K562 (cell line): ENCODE data around the gene DYRK2. TPM values are rescaled to one million over a fixed set of nuclear protein-coding genes. Genes with fewer than 3 reads are reported as not detected.

Source experiments
- ATAC-seq: fragments of 200-7000 bp; cut with Tn5 transposase; 3 replicates; pipeline ENCODE4 v1.9.1; 2020; ENCODE audit warnings: moderate library complexity
- BruUV-seq: library from RNA; stranded (reverse); fragments of 400-500 nt; replicated peaks from 2 replicates; lab custom pipeline; 2021; lab: Mats Ljungman, UMichigan
- CTCF ChIA-PET: fragments of 300-600 bp; formaldehyde crosslinking; extraction: SDS; loops from one replicate; lab custom pipeline; 2021; ENCODE audit warnings: low intra/inter-chr PET ratio; lab: Yijun Ruan, JAX
- POLR2A ChIA-PET: fragments of 300-600, 350-650 bp; sonication (Branson Sonifier 250); formaldehyde crosslinking; extraction: SDS; loops from one replicate; lab custom pipeline; 2021; ENCODE audit warnings: antibody characterized with exemption, inconsistent platforms; lab: Yijun Ruan, JAX
- DNase-seq, 4 experiments: peaks; one replicate each; pipeline versions ENCODE4 v3.0.0 to v3.0.0-alpha.2; 2011 to 2018; ENCODE audit warnings: low spot score in 3 of 4, mixed read lengths in 3 of 4; ENCODE audit errors: extremely low read depth in 1 of 4
- FAIRE-seq: peaks from 2 replicates; lab custom pipeline; 2011; peaks lifted over from hg19 to GRCh38; lab: Jason Lieb, UNC
- H2AFZ ChIP-seq: 2 replicates; pipeline ENCODE4 v1.6.0; 2011; ENCODE audit warnings: low read depth, low read length, control low read depth, inconsistent platforms
- H3K27ac ChIP-seq: fragments of 200-600 bp; 3 replicates; pipeline ENCODE4 v1.8.0; 2011; ENCODE audit warnings: low read depth, mild to moderate bottlenecking, control low read depth, inconsistent platforms, low read length, moderate library complexity, mixed read lengths; ENCODE audit errors: extremely low read depth
- H3K27me3 ChIP-seq, 2 experiments: fragments of 300-600 bp in 1 of 2; 2 replicates in 1 of 2; 3 replicates in 1 of 2; pipeline versions ENCODE4 v1.6.0 to v1.8.0; 2011; ENCODE audit warnings: inconsistent platforms in 2 of 2, low read length in 2 of 2, mild to moderate bottlenecking in 1 of 2, mixed read lengths in 1 of 2, moderate library complexity in 1 of 2; ENCODE audit not compliant: control insufficient read depth in 2 of 2, insufficient read depth in 2 of 2
- H3K36me3 ChIP-seq: fragments of 300-600 bp; 3 replicates; pipeline ENCODE4 v1.8.0; 2011; ENCODE audit warnings: mild to moderate bottlenecking, low read length, inconsistent platforms; ENCODE audit not compliant: control insufficient read depth, insufficient read depth
- H3K4me1 ChIP-seq, 2 experiments: fragments of 200-600 bp in 1 of 2; replicated peaks in 1 of 2; 2 replicates in 1 of 2; 3 replicates in 1 of 2; pipeline versions ENCODE4 v1.5.1 to v1.8.0; 2011; ENCODE audit warnings: inconsistent platforms in 2 of 2, low read length in 2 of 2, mild to moderate bottlenecking in 1 of 2, mixed read lengths in 1 of 2, moderate library complexity in 1 of 2; ENCODE audit not compliant: control insufficient read depth in 2 of 2, insufficient read depth in 2 of 2
- H3K4me2 ChIP-seq: 2 replicates; pipeline ENCODE4 v1.6.1; 2011; ENCODE audit warnings: low read length, control low read depth, inconsistent platforms, mixed read lengths; ENCODE audit not compliant: insufficient read depth
- H3K4me3 ChIP-seq: fragments of 200-600 bp; sonication (generic), shearing (Covaris generic); 2 replicates; pipeline ENCODE4 v1.5.1; 2016; ENCODE audit warnings: control low read depth, inconsistent platforms
- H3K79me2 ChIP-seq: fragments of 200-600 bp; 3 replicates; pipeline ENCODE4 v1.8.0; 2011; ENCODE audit warnings: low read length, inconsistent platforms; ENCODE audit not compliant: control insufficient read depth, insufficient read depth
- H3K9ac ChIP-seq, 2 experiments: 2 replicates each; pipeline versions ENCODE4 v1.6.0 to v1.6.1; 2011; ENCODE audit warnings: low read depth in 2 of 2, low read length in 2 of 2, control low read depth in 1 of 2, inconsistent platforms in 1 of 2, mild to moderate bottlenecking in 1 of 2, mixed read lengths in 1 of 2; ENCODE audit not compliant: insufficient read depth in 1 of 2
- H3K9me1 ChIP-seq: one replicate; pipeline ENCODE4 v1.6.0; 2011; ENCODE audit warnings: inconsistent platforms, mild to moderate bottlenecking, low read length, moderate library complexity; ENCODE audit not compliant: control insufficient read depth, insufficient read depth
- H3K9me3 ChIP-seq: replicated peaks from 2 replicates; pipeline ENCODE4 v1.5.1; 2011; ENCODE audit warnings: low read depth, low read length, inconsistent platforms; ENCODE audit not compliant: control insufficient read depth, insufficient read depth
- H4K20me1 ChIP-seq: replicated peaks from 2 replicates; pipeline ENCODE4 v1.6.1; 2011; ENCODE audit warnings: low read length, inconsistent platforms, mixed read lengths; ENCODE audit not compliant: control insufficient read depth, insufficient read depth
- KAT2B ChIP-seq: IDR thresholded peaks from one replicate; pipeline ENCODE4 v1.6.1; 2012; ENCODE audit warnings: low read depth, mild to moderate bottlenecking, control low read depth, inconsistent platforms, low read length, moderate library complexity
- L3MBTL2 ChIP-seq: fragments of 450-650 bp; IDR thresholded peaks from 2 replicates; pipeline ENCODE4 v1.6.1; 2016; ENCODE audit warnings: mild to moderate bottlenecking, moderate library complexity
- MCM5 ChIP-seq: fragments of 450-650 bp; IDR thresholded peaks from 2 replicates; pipeline ENCODE4 v1.6.1; 2016; ENCODE audit warnings: low read depth
- NFRKB ChIP-seq: fragments of 450-650 bp; IDR thresholded peaks from 2 replicates; pipeline ENCODE4 v1.6.1; 2016; ENCODE audit warnings: low read depth
- PHF21A ChIP-seq: fragments of 450-650 bp; IDR thresholded peaks from 2 replicates; pipeline ENCODE4 v1.6.1; 2017; ENCODE audit warnings: low read depth, borderline replicate concordance
- POLR2B ChIP-seq: fragments of 450-650 bp; IDR thresholded peaks from 2 replicates; pipeline ENCODE4 v1.6.1; 2018; ENCODE audit warnings: low read depth; ENCODE audit not compliant: partially characterized antibody
- SP2 ChIP-seq: IDR thresholded peaks from 2 replicates; pipeline ENCODE4 v1.6.1; 2011; ENCODE audit warnings: mild to moderate bottlenecking, low read depth, low read length, moderate library complexity; ENCODE audit not compliant: poor library complexity, severe bottlenecking; ENCODE audit errors: extremely low read depth
- SREBF2 ChIP-seq: sonication (generic); formaldehyde crosslinking; IDR thresholded peaks from 2 replicates; pipeline ENCODE4 v1.4.0; 2020; ENCODE audit warnings: mild to moderate bottlenecking, missing genetic modification reagents
- ZKSCAN8 ChIP-seq: fragments of 200-800 bp; sonication (Bioruptor generic); IDR thresholded peaks from 2 replicates; pipeline ENCODE4 v1.6.1; 2016; ENCODE audit warnings: missing genetic modification characterization, missing compliant biosample characterization
- ZNF146 ChIP-seq: IDR thresholded peaks from one replicate; pipeline ENCODE4 v1.6.1; 2018; ENCODE audit warnings: missing compliant biosample characterization; ENCODE audit not compliant: unreplicated experiment
- WGBS: fragments of 100-300 bp; shearing (Covaris generic); methylation state at CpG from one replicate; pipeline ENCODE4 v1.1.6; 2016; ENCODE audit warnings: low coverage, mixed read lengths; ENCODE audit not compliant: insufficient coverage; ENCODE audit errors: missing lambda C conversion rate; 5-methylcytosine and 5-hydroxymethylcytosine counted together
- in situ Hi-C: fragments of 300-500 bp; cut with MboI; formaldehyde crosslinking; loops from 4 replicates; pipeline ENCODE4 v1.15.0; 2018; ENCODE audit warnings: inconsistent platforms, mixed read lengths
- intact Hi-C: fragments of 100-400 bp; cut with micrococcal nuclease; formaldehyde crosslinking; loops from 2 replicates; pipeline ENCODE4 v1.14.2; 2022
- polyA plus RNA-seq, 8 experiments: library from polyadenylated mRNA; depleted of rRNA in 4 of 8; stranded (reverse) in 5 of 8; unstranded in 3 of 8; fragments of >200 nt; fragmentation: Nextera tagmentation in 2 of 8; fragmentation: Illumina TruSeq in 1 of 8; extraction: Ambion mirVana in 2 of 8; extraction: Trizol in 1 of 8; gene quantifications; 2 replicates each; pipeline versions ENCODE4 v1.2.1 to v1.2.3, GENCODE V29; 2011 to 2014; ENCODE audit warnings: inconsistent platforms in 1 of 8, missing spikeins in 1 of 8
- total RNA-seq, 7 experiments: library from RNA; depleted of rRNA in 6 of 7; stranded (reverse); fragments of >200 nt in 6 of 7; fragmentation: Illumina TruSeq in 2 of 7; extraction: Trizol in 2 of 7; gene quantifications; 2 replicates each; pipeline versions ENCODE4 v1.2.1 to v1.2.3, GENCODE V29; 2011 to 2021; ENCODE audit warnings: low replicate concordance in 1 of 7
- TF ChIP-seq, protein P1 (sequence below): IDR thresholded peaks from 2 replicates; pipeline ENCODE4 v1.6.1; 2012; ENCODE audit warnings: low read depth, low read length, improper control_type of control experiment, borderline replicate concordance
- TF ChIP-seq, protein P2 (sequence below): sonication (generic); formaldehyde crosslinking; IDR thresholded peaks from 2 replicates; pipeline ENCODE4 v1.8.0; 2023; ENCODE audit warnings: missing genetic modification reagents, mild to moderate bottlenecking, borderline replicate concordance
- TF ChIP-seq, protein P3 (sequence below): fragments of 450-650 bp; IDR thresholded peaks from 2 replicates; pipeline ENCODE4 v1.7.1; 2018; ENCODE audit warnings: mild to moderate bottlenecking, low read depth; ENCODE audit not compliant: partially characterized antibody

The DYRK2 gene
- total and polyA plus RNA-seq, 9 of the 15 experiments (the other 6 are each of a cell fraction or from before 2014, with no cell fraction given), result 1.7 to 15.4 (median 8.4) TPM

DNA sequence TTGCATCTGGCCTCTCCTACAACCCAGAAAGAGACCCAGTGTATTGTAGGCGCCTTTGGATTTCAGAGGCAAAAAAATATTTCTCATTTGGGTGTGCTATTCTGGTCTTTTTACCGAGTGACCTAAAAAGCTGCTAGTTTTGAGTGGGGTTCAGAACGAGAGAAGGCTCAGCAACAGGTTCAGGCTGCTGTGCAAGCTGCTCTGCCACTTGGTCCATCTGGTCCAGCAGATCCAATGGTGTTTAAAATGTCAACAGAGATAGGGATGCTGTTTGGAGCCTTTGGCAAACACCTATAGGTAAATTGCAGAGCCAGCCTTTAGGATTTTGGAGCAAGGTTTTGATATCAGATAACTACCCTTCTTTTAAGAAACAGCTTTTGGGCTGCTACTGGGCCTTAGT is 25.3 kb upstream of the DYRK2 start:
- Histone ChIP-seq H3K79me2 (no peaks in the 10 kb centered on the region), H3K9me1 (no peaks in the 10 kb centered on the region), H2AFZ (no peak overlapping the region), H3K27me3 (no peaks in the 10 kb centered on the region), H3K9me3 (no peaks in the 10 kb centered on the region), H3K27ac (no peak overlapping the region), H3K9ac (no peak overlapping the region), H4K20me1 (no peaks in the 10 kb centered on the region), H3K4me1 (peaks cover 0 to 5% of the 10 kb centered on the region in 2 experiments; a peak in 2 of 5 replicates), H3K4me2 (no peak overlapping the region), H3K36me3 (no peaks in the 10 kb centered on the region), H3K4me3 (no peak overlapping the region)
- FAIRE-seq (no peak), DNase-seq (no peak), ATAC-seq (no peak)
- ChIA-PET POLR2A (no interaction called here), CTCF (no interaction called here)
- no TSS peak for BruUV-seq
- 7% methylated on average over 2 of the region's 3 CpGs for WGBS
- intact Hi-C loops, result no loop called here
- in situ Hi-C loops, result no loop called here
- TF ChIP-seq POLR2B (no peak), L3MBTL2 (no peak), SP2 (no peak), KAT2B (no peak), ZKSCAN8 (CRISPR knock-in tag) (no peak), SREBF2 (CRISPR knock-in tag) (no peak), MCM5 (no peak), ZNF146 (CRISPR knock-in tag) (no peak), NFRKB (no peak), PHF21A (no peak)
- TF ChIP-seq, protein P1, sequence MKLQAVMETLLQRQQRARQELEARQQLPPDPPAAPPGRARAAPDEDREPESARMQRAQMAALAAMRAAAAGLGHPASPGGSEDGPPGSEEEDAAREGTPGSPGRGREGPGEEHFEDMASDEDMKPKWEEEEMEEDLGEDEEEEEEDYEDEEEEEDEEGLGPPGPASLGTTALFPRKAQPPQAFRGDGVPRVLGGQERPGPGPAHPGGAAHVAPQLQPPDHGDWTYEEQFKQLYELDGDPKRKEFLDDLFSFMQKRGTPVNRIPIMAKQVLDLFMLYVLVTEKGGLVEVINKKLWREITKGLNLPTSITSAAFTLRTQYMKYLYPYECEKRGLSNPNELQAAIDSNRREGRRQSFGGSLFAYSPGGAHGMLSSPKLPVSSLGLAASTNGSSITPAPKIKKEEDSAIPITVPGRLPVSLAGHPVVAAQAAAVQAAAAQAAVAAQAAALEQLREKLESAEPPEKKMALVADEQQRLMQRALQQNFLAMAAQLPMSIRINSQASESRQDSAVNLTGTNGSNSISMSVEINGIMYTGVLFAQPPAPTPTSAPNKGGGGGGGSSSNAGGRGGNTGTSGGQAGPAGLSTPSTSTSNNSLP, result no peak
- TF ChIP-seq, protein P2, sequence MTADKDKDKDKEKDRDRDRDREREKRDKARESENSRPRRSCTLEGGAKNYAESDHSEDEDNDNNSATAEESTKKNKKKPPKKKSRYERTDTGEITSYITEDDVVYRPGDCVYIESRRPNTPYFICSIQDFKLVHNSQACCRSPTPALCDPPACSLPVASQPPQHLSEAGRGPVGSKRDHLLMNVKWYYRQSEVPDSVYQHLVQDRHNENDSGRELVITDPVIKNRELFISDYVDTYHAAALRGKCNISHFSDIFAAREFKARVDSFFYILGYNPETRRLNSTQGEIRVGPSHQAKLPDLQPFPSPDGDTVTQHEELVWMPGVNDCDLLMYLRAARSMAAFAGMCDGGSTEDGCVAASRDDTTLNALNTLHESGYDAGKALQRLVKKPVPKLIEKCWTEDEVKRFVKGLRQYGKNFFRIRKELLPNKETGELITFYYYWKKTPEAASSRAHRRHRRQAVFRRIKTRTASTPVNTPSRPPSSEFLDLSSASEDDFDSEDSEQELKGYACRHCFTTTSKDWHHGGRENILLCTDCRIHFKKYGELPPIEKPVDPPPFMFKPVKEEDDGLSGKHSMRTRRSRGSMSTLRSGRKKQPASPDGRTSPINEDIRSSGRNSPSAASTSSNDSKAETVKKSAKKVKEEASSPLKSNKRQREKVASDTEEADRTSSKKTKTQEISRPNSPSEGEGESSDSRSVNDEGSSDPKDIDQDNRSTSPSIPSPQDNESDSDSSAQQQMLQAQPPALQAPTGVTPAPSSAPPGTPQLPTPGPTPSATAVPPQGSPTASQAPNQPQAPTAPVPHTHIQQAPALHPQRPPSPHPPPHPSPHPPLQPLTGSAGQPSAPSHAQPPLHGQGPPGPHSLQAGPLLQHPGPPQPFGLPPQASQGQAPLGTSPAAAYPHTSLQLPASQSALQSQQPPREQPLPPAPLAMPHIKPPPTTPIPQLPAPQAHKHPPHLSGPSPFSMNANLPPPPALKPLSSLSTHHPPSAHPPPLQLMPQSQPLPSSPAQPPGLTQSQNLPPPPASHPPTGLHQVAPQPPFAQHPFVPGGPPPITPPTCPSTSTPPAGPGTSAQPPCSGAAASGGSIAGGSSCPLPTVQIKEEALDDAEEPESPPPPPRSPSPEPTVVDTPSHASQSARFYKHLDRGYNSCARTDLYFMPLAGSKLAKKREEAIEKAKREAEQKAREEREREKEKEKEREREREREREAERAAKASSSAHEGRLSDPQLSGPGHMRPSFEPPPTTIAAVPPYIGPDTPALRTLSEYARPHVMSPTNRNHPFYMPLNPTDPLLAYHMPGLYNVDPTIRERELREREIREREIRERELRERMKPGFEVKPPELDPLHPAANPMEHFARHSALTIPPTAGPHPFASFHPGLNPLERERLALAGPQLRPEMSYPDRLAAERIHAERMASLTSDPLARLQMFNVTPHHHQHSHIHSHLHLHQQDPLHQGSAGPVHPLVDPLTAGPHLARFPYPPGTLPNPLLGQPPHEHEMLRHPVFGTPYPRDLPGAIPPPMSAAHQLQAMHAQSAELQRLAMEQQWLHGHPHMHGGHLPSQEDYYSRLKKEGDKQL (CRISPR knock-in tag), result no peak
- TF ChIP-seq, protein P3, sequence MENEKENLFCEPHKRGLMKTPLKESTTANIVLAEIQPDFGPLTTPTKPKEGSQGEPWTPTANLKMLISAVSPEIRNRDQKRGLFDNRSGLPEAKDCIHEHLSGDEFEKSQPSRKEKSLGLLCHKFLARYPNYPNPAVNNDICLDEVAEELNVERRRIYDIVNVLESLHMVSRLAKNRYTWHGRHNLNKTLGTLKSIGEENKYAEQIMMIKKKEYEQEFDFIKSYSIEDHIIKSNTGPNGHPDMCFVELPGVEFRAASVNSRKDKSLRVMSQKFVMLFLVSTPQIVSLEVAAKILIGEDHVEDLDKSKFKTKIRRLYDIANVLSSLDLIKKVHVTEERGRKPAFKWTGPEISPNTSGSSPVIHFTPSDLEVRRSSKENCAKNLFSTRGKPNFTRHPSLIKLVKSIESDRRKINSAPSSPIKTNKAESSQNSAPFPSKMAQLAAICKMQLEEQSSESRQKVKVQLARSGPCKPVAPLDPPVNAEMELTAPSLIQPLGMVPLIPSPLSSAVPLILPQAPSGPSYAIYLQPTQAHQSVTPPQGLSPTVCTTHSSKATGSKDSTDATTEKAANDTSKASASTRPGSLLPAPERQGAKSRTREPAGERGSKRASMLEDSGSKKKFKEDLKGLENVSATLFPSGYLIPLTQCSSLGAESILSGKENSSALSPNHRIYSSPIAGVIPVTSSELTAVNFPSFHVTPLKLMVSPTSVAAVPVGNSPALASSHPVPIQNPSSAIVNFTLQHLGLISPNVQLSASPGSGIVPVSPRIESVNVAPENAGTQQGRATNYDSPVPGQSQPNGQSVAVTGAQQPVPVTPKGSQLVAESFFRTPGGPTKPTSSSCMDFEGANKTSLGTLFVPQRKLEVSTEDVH, result no peak
